Motor neuron (in vitro differentiated cells): Measurements from ENCODE around the gene DLGAP1. TPM values are rescaled to one million over a fixed set of nuclear protein-coding genes. Genes with fewer than 3 reads are reported as not detected.

ENCODE experiments used
- ATAC-seq, 8 experiments: fragments of 200-7000 bp; cut with Tn5 transposase; replicated peaks in 6 of 8; 2 replicates each; pipeline ENCODE4 v1.8.0; 2021; ENCODE audit warnings: mild to moderate bottlenecking in 8 of 8, moderate library complexity in 8 of 8
- H3K27ac ChIP-seq, 2 donors: fragments of 250-450 bp; sonication (Bioruptor Pico); 2 replicates each; pipeline ENCODE4 v1.9.0; 2021; ENCODE audit warnings: antibody characterized with exemption in 2 of 2, mild to moderate bottlenecking in 2 of 2, moderate library complexity in 1 of 2
- H3K4me1 ChIP-seq, 2 donors: fragments of 250-450 bp; sonication (Bioruptor Pico); replicated peaks in 1 of 2; 2 replicates each; pipeline ENCODE4 v1.6.1; 2021; ENCODE audit warnings: antibody characterized with exemption in 2 of 2, mild to moderate bottlenecking in 2 of 2, moderate library complexity in 1 of 2
- H3K4me3 ChIP-seq, 5 donors: fragments of 250-450 bp; sonication (Bioruptor Pico); 2 replicates each; pipeline ENCODE4 v1.9.0; 2021; ENCODE audit warnings: antibody characterized with exemption in 5 of 5, mild to moderate bottlenecking in 5 of 5, moderate library complexity in 4 of 5
- WGBS, 10 experiments: fragments of 450-650 bp; shearing (Covaris generic); methylation state at CpG; one replicate each; pipeline ENCODE4 v1.0.0; 2022; 5-methylcytosine and 5-hydroxymethylcytosine counted together
- in situ Hi-C, 9 experiments: fragments of 400-800 bp; cut with MboI; loops; one replicate each; pipeline ENCODE4 v1.15.0; 2021; ENCODE audit warnings: low sequenced_read_pairs in 9 of 9, low pct_unique_long_range_greater_than_20kb in 2 of 9; ENCODE audit not compliant: unreplicated experiment in 9 of 9
- total RNA-seq, 8 experiments: library from RNA; unstranded; fragments of 300-600 nt; gene quantifications; 2 replicates each; pipeline versions ENCODE4 v1.2.3 to v1.2.4, GENCODE V29; 2022

Gene DLGAP1
- total RNA-seq, 8 experiments from 2014 or later, result 0.36 to 38.2 (median 16.6) TPM

DNA sequence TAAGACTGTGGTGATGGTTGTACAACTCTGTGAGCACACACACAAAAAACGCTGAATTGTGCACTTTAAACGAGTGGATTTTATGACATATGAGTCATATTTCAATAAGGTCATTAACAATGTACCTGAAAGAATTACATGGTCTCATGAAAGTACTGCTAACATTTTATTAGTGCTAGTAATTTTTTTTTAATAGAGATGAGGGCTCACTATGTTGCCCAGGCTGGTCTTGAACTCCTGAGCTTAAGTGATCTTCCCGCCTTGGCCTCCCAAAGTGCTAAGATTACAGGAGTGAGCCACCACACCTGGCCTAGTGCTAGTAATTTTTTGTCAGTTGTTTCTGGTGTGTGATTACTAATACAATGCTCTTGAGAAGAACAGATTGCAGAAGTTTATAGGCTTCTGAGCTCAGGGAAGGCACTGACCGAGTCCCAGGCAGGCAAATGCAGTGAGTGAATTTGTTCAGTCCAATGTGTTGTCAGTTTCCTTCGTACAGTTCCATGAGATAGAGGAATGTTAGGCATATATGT is 828.1 kb downstream of the DLGAP1 start:
- in situ Hi-C loops, result no loop called here
- H3K4me1 ChIP-seq, result peaks cover 17 to 22% of the 10 kb centered on the region in 2 donors
- ATAC-seq, result no peak
- no peak overlapping the region for H3K27ac ChIP-seq
- H3K4me3 ChIP-seq, result no peak overlapping the region
- 81 to 100% (median 92%) methylated on average over 1 to 5 of the region's 5 CpGs; no CpG with 5 or more reads in 2 of the 10 experiments for WGBS, 10 experiments

GRCh38 chr18:3625742-3626091 is 829.4 kb downstream of the DLGAP1 start:
- no peak overlapping the region for H3K27ac ChIP-seq
- no peak for ATAC-seq
- in situ Hi-C loops, result no loop called here

DNA sequence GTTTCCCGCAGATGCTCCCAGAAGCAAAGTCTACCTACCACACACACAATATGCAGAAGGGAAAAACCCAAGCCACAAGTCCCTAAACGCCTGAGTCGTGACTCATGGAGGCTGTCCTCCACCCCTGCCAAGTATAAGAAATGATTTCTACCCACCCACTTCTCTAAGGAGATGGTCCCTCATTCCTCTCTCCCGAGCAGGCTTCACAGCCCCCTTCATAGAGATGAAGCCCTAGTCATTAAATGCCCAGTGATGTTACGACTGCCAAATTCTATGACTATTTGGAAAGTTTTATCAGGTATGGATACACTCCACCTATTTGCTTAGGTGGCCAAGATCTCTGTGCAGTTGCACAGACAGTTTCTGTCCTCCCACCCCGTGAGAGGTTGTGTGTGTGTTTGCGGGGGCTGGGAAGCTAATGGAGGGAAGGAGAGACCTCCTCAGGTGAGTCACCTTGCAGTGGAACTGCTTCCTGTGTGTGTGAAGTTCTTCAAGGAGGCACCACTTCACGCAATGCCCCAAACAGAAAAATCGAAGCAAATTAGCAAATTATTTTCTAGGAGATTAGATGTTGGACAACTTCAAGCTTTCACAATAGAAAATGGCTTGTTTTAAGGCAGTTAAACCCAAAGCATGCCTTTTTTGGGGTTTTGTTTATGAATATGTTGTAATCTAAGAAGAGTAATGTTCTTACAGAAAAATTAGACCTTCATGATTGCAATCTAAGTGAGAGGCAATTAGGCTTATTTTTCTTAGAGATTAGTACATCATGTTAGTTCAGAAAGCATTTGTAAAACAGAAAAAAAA is 830.0 kb downstream of the DLGAP1 start:
- H3K4me1 ChIP-seq, result peaks cover 17 to 22% of the 10 kb centered on the region in 2 donors
- in situ Hi-C loops, result no loop called here
- WGBS, 10 experiments, result 14 to 100% (median 71%) methylated on average over 1 to 6 of the region's 9 CpGs; no CpG with 5 or more reads in 2 of the 10 experiments
- peak in 4 of 8 experiments; percentile 3 to 46 (median 40) for ATAC-seq
- peak overlapping the region in 1 of 2 donors; percentile 78 for H3K27ac ChIP-seq
- no peak overlapping the region for H3K4me3 ChIP-seq

More at GRCh38 chr18:3625742-3626091, 829.4 kb downstream of the DLGAP1 start:
- H3K4me3 ChIP-seq, result no peak overlapping the region
- peaks cover 17 to 22% of the 10 kb centered on the region in 2 donors for H3K4me1 ChIP-seq

DNA sequence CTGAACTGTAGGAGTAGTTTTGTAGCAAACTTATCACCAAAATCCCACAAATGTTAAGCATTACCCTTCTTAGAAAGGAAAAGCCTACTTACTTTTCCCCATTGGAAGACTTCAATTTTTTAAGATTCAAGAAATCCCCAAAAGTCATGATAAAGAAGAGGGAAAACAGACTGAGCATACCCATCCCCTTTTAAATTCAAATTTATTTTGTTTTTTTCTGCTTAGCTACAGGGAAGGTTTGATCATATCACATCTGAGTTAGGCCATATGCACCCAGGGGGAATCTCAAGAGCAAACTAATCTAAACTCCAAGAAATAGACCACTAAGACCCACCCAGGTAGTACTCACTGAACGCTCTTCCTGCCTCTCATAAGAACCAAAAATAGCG is 830.6 kb downstream of the DLGAP1 start:
- H3K4me1 ChIP-seq, result peaks cover 17 to 22% of the 10 kb centered on the region in 2 donors
- 0 to 92% (median 44%) methylated on average over 1 to 2 of the region's 2 CpGs; no CpG with 5 or more reads in 4 of the 10 experiments for WGBS, 10 experiments
- in situ Hi-C loops, result no loop called here
- peak overlapping the region; percentile 69 to 78 for H3K27ac ChIP-seq
- H3K4me3 ChIP-seq, result no peak overlapping the region
- no peak for ATAC-seq

DNA sequence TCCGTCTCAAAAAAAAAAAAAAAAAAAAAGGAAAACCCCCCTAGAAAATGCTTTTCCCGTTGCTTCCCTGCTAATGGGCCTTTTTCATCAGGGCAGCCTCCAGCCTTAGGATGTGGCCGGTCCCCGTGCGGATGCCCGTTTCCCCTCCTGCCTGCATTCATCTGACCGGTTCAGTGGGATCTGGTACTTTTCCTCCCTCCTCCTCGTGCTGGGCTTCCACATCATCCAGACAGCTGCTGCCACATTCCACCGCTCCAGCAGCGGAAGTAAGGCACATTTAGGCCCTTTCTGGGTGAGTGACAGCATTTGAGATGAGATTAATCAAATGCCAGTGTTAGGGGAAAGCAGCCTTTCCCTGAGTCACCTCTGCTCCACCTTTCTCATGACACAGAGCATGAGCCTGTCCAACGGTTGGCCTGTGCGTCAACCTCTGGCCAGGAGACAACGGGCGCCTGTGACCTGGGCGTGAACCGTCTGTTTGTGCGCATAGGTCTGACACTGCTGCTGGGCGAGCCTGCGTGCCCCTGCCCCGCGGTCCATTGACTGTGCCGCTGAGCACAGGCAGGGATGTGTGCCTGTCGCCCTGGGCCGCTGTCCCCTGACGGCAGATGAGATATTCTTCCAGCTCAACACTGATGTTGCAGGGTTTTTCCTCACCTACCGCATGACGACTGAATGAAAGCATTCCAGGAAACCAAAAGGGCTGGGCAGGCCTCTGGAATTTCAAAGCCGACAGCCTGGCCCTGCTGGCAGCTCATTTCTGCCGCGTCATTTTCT is 831.1 kb downstream of the DLGAP1 start:
- peaks cover 17 to 22% of the 10 kb centered on the region in 2 donors for H3K4me1 ChIP-seq
- 0 to 36% (median 22%) methylated on average over 1 to 20 of the region's 30 CpGs; no CpG with 5 or more reads in 1 of the 10 experiments for WGBS, 10 experiments
- H3K4me3 ChIP-seq, result no peak overlapping the region
- in situ Hi-C loops, result no loop called here
- peak overlapping the region; percentile 69 to 78 for H3K27ac ChIP-seq
- peak; percentile 77 to 92 (median 89) for ATAC-seq

DNA sequence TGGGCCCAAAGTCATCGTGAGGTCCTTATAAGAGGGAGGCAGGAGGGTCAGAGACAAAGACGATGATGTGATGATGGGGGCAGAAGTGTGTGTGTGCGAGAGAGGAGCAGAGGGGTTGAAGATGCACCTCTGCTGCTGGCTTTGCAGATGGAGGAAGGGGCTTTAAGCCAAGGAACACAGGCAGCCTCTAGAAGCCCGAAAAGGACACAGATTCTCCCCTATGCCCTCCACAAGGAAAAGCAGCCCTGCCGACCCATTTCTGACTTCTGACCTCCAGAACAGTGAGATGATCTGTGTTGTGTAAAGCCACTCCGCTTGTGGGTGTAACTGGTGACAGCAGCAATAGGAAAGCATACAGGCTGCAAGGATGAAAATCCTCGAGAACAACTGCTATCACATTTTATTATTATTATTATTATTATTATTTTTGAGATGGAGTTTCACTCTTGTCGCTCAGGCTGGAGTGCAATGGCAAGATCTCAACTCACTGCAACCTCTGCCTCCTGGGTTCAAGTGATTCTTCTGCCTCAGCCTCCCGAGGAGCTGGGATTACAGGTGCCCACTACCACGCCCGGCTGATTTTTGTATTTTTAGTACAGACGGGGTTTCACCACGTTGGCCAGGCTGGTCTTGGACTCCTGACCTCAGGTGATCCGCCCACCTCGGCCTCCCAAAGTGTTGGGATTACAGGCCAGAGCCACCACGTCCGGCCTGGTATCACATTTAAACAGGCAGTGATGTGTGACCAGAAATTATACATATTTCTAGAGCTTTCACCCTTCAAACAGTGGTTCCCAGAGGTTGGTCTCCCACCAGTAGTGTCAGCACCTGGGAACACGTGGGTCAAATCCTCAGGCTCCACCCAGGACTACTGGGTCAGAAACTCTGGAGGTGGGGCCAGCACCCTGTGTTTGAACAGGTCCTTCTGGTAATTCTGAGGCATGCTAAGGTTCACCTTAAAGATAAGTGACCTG is 834.7 kb downstream of the DLGAP1 start:
- WGBS, 10 experiments, result 50 to 100% (median 91%) methylated on average over 2 to 11 of the region's 18 CpGs; no CpG with 5 or more reads in 2 of the 10 experiments
- Histone ChIP-seq H3K4me1 (peaks cover 21 to 22% of the 10 kb centered on the region in 2 donors), H3K4me3 (no peak overlapping the region), H3K27ac (no peak overlapping the region)
- ATAC-seq, result no peak
- in situ Hi-C loops, result no loop called here

- Histone ChIP-seq H3K27ac (no peak overlapping the region), H3K4me3 (no peak overlapping the region), H3K4me1 (peaks cover 18 to 19% of the 10 kb centered on the region in 2 donors)
- WGBS, 10 experiments, result 75 to 100% (median 96%) methylated on average over 1 to 4 of the region's 4 CpGs
- no peak for ATAC-seq
- in situ Hi-C loops, result no loop called here
Measured at GRCh38 chr18:3619746-3620145, 835.4 kb downstream of the DLGAP1 start.

DNA sequence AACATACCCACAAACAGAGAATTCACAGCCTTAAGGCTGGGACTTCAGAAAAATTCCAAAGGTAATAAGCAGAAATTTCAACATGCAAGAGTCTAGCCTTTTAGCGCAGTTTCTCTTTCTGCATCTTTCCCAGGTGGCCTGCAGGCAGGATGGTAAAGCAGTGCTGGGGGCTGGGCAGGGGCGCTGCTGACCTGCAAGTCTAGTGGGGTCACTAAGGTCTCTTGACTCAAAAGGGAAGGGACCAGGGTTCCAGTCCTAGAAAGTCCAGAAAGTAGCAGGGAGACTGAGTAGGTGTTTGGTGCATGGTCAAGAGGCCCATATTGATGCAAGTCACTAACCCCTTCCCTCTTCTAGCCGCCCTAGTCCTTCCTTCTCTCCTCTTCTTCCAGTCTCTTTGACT is 835.9 kb downstream of the DLGAP1 start:
- 90 to 100% (median 100%) methylated on average over 1 to 2 of the region's 3 CpGs; no CpG with 5 or more reads in 4 of the 10 experiments for WGBS, 10 experiments
- peaks cover 12 to 14% of the 10 kb centered on the region in 2 donors for H3K4me1 ChIP-seq
- in situ Hi-C loops, result no loop called here
- no peak overlapping the region for H3K27ac ChIP-seq
- ATAC-seq, result no peak
- H3K4me3 ChIP-seq, result no peak overlapping the region

DNA sequence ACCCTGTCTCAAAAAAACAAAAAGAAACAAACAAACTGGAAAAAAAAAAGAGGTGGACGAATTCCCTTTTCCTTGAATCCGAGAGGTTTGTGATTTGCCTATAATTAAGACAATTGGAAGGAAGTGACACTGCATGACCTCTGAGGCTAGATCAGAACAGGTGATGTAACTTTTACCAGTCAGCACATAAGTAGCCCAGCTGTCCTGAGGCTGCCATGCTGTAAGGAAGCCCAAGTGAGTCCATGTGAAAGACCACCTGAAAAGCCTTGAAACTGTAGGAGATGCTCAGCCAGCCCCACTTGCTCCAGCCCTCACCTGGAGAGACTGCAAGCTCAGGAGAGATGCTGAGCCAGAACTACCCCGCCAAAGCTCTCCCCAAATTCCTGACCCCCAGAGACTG is 838.4 kb downstream of the DLGAP1 start:
- in situ Hi-C loops, result no loop called here
- 79 to 100% (median 83%) methylated on average over 1 to 2 of the region's 3 CpGs; no CpG with 5 or more reads in 5 of the 10 experiments for WGBS, 10 experiments

GRCh38 chr18:3616142-3616541 is 839.0 kb downstream of the DLGAP1 start:
- H3K4me1 ChIP-seq, result peaks cover 5 to 14% of the 10 kb centered on the region in 2 donors
- H3K4me3 ChIP-seq, result no peak overlapping the region
- 80 to 100% (median 99%) methylated on average over 1 to 6 of the region's 6 CpGs; no CpG with 5 or more reads in 2 of the 10 experiments for WGBS, 10 experiments
- in situ Hi-C loops, result no loop called here
- no peak for ATAC-seq
- no peak overlapping the region for H3K27ac ChIP-seq

More for the DNA sequence above, 838.4 kb downstream of the DLGAP1 start:
- ATAC-seq, result no peak
- H3K4me1 ChIP-seq, result peaks cover 5 to 8% of the 10 kb centered on the region in 2 donors
- no peak overlapping the region for H3K4me3 ChIP-seq
- H3K27ac ChIP-seq, result no peak overlapping the region

GRCh38 chr18:3615374-3615985 is 839.6 kb downstream of the DLGAP1 start:
- no peak overlapping the region for H3K4me3 ChIP-seq
- WGBS, 10 experiments, result 27 to 89% (median 67%) methylated on average over 1 to 3 of the region's 4 CpGs; no CpG with 5 or more reads in 1 of the 10 experiments
- no peak overlapping the region for H3K27ac ChIP-seq
- ATAC-seq, result peak in 1 of 8 experiments; percentile 5
- in situ Hi-C loops, result no loop called here
- H3K4me1 ChIP-seq, result peaks cover 5 to 16% of the 10 kb centered on the region in 2 donors

- WGBS, 10 experiments, result 17 to 100% (median 59%) methylated on average over 1 to 5 of the region's 5 CpGs; no CpG with 5 or more reads in 3 of the 10 experiments
- H3K4me1 ChIP-seq, result peaks cover 5 to 11% of the 10 kb centered on the region in 2 donors
- no peak overlapping the region for H3K27ac ChIP-seq
- no peak overlapping the region for H3K4me3 ChIP-seq
- in situ Hi-C loops, result no loop called here
- ATAC-seq, result peak in 5 of 8 experiments; percentile 27 to 76 (median 60)
Measured at GRCh38 chr18:3612315-3612714, 842.8 kb downstream of the DLGAP1 start.
